Adrenal gland (tissue), 12 donors: ENCODE measurements around the gene ROCK2. TPM values are rescaled to one million over a fixed set of nuclear protein-coding genes. Genes with fewer than 3 reads are reported as not detected.
"Not testable (repeated sequence)": the region's sequence is repeated elsewhere in the genome, so short reads cannot be mapped to it uniquely, and the experiment has no call there.

Experiments
- DNase-seq, 7 donors: peaks; one replicate each; pipeline ENCODE4 v3.0.0-alpha.2; 2019 to 2020
- H3K27ac ChIP-seq, 5 donors: fragments of 200-600 bp; sonication (generic) in 4 of 5; 1 replicate in 3 of 5; 2 replicates in 2 of 5; pipeline versions ENCODE4 v1.5.1 to v1.8.0; 2016 to 2020; ENCODE audit warnings: mild to moderate bottlenecking in 1 of 5
- H3K27me3 ChIP-seq: fragments of 200-600 bp; 2 replicates; pipeline ENCODE4 v1.8.0; 2021
- H3K36me3 ChIP-seq, 2 donors: fragments of 200-600 bp; replicated peaks in 1 of 2; 1 replicate in 1 of 2; 2 replicates in 1 of 2; pipeline versions ENCODE4 v1.5.1 to v1.8.0; 2018 to 2022
- H3K4me1 ChIP-seq, 2 donors: fragments of 200-600 bp; replicated peaks in 1 of 2; 1 replicate in 1 of 2; 2 replicates in 1 of 2; pipeline versions ENCODE4 v1.5.1 to v1.8.0; 2018 to 2021
- H3K4me3 ChIP-seq, 4 donors: fragments of 200-600 bp; sonication (generic) in 3 of 4; one replicate each; pipeline ENCODE4 v1.5.1; 2016 to 2018
- H3K9me3 ChIP-seq, 3 donors: fragments of 200-600 bp; sonication (generic) in 1 of 3; replicated peaks in 1 of 3; 1 replicate in 2 of 3; 2 replicates in 1 of 3; pipeline versions ENCODE4 v1.5.1 to v1.8.0; 2016 to 2021
- CTCF ChIP-seq, 6 experiments: fragments of 450-650 bp in 4 of 6; fragments of 200-600 bp in 2 of 6; sonication (generic) in 1 of 6; IDR thresholded peaks; 1 replicate in 5 of 6; 2 replicates in 1 of 6; pipeline versions ENCODE4 v1.5.1 to v1.8.0; 2016 to 2021; ENCODE audit warnings: antibody characterized with exemption in 6 of 6, mild to moderate bottlenecking in 2 of 6, moderate library complexity in 1 of 6
- POLR2A ChIP-seq, 2 donors: fragments of 450-650 bp; IDR thresholded peaks; one replicate each; pipeline ENCODE4 v1.6.1; 2017; ENCODE audit warnings: antibody characterized with exemption in 2 of 2, mild to moderate bottlenecking in 2 of 2, moderate library complexity in 1 of 2
- WGBS, 4 donors: extraction: QIAGEN DNeasy Blood & Tissue Kit in 2 of 4; methylation state at CpG; one replicate each; pipeline versions ENCODE4 v1.1.5 to v1.1.7; 2013 to 2017; 5-methylcytosine and 5-hydroxymethylcytosine counted together
- intact Hi-C, 2 donors: fragments of 100-400 bp; cut with DNase I; formaldehyde crosslinking; loops; one replicate each; pipeline versions ENCODE4 v1.14.1 to v1.15.0; 2022 to 2023
- polyA plus RNA-seq, 3 donors: library from polyadenylated mRNA; stranded (reverse); fragments of 200-250 nt in 2 of 3; fragments of 350-450 nt in 1 of 3; fragmentation: Illumina TruSeq in 1 of 3; extraction: RNeasy Lipid Tissue Mini Kit (QIAGEN cat#74804) in 1 of 3; gene quantifications; one replicate each; pipeline ENCODE4 v1.2.3, GENCODE V29; 2013 to 2014
- total RNA-seq, 9 donors: library from RNA; depleted of rRNA in 4 of 9; stranded (reverse); fragments of >200 nt in 4 of 9; fragments of 120-200 nt in 1 of 9; fragmentation: NEBNext Ultra II Directional in 1 of 9; extraction: Animal tissue kit (Norgen Biotek cat#: 25700) in 1 of 9; gene quantifications; one replicate each; pipeline versions ENCODE4 v1.1.0 to v1.2.4, GENCODE V29; 2013 to 2023
- donor health status: healthy with polysubstance abuse.
- donor health status: Bipolar disorder and iron deficiency.
- donor health status: DM: yes; HTN: yes; CAD: no.
- donor health status: DM: no; HTN: no; CAD: no.
- donor health status: DM: no; HTN: no; CAD: no.
- donor health status: DM: yes; HTN: yes; CAD: no.

Gene ROCK2
- total and polyA plus RNA-seq, 12 donors = 5.0 to 46.6 (median 26.2) TPM

GRCh38 chr2:11257078-11257477, 87.4 kb downstream of the ROCK2 start:
- intact Hi-C loops = no loop called here
- Histone ChIP-seq H3K36me3 (no peaks in the 10 kb centered on the region), H3K4me3 (no peak overlapping the region), H3K27me3 (no peaks in the 10 kb centered on the region), H3K27ac (no peak overlapping the region), H3K4me1 (no peaks in the 10 kb centered on the region), H3K9me3 (no peaks in the 10 kb centered on the region)
- 94 to 99% (median 96%) methylated on average over 16 of the region's 16 CpGs for WGBS, 4 donors
- DNase-seq = no peak
- TF ChIP-seq POLR2A (IDR thresholded peaks at IDR 0.05) (no peak), CTCF (IDR thresholded peaks at IDR 0.05) (no peak)

GRCh38 chr2:11256166-11256565, 88.3 kb downstream of the ROCK2 start:
- Histone ChIP-seq H3K4me3 (no peak overlapping the region), H3K27ac (no peak overlapping the region), H3K27me3 (no peaks in the 10 kb centered on the region), H3K9me3 (no peaks in the 10 kb centered on the region), H3K36me3 (no peaks in the 10 kb centered on the region), H3K4me1 (no peaks in the 10 kb centered on the region)
- intact Hi-C loops = no loop called here
- TF ChIP-seq CTCF (IDR thresholded peaks at IDR 0.05) (no peak), POLR2A (IDR thresholded peaks at IDR 0.05) (no peak)
- DNase-seq = no peak
- WGBS, 4 donors = 91 to 98% (median 93%) methylated on average over 7 of the region's 7 CpGs

- Histone ChIP-seq H3K36me3 (no peaks in the 10 kb centered on the region), H3K27me3 (no peaks in the 10 kb centered on the region), H3K4me3 (no peak overlapping the region), H3K27ac (no peak overlapping the region), H3K4me1 (no peaks in the 10 kb centered on the region), H3K9me3 (no peaks in the 10 kb centered on the region)
- 64 to 92% (median 87%) methylated on average over 2 of the region's 2 CpGs for WGBS, 4 donors
- DNase-seq = no peak
- TF ChIP-seq POLR2A (IDR thresholded peaks at IDR 0.05) (no peak), CTCF (IDR thresholded peaks at IDR 0.05) (no peak)
- intact Hi-C loops = no loop called here
These were observed 90.3 kb downstream of the ROCK2 start for GRCh38 chr2:11254100-11254536.

- intact Hi-C loops, H3K27ac ChIP-seq, DNase-seq, H3K36me3 ChIP-seq, H3K4me1 ChIP-seq, H3K4me3 ChIP-seq, H3K27me3 ChIP-seq, H3K9me3 ChIP-seq: not testable (repeated sequence)
- 94 to 99% (median 97%) methylated on average over 4 of the region's 4 CpGs for WGBS, 4 donors
These were observed 92.0 kb downstream of the ROCK2 start for GRCh38 chr2:11252458-11252857.

GRCh38 chr2:11250400-11251196, 93.8 kb downstream of the ROCK2 start:
- Histone ChIP-seq H3K27me3 (no peaks in the 10 kb centered on the region), H3K9me3 (no peaks in the 10 kb centered on the region), H3K4me1 (no peaks in the 10 kb centered on the region), H3K4me3 (no peak overlapping the region), H3K36me3 (no peaks in the 10 kb centered on the region), H3K27ac (no peak overlapping the region)
- TF ChIP-seq POLR2A (IDR thresholded peaks at IDR 0.05) (no peak), CTCF (IDR thresholded peaks at IDR 0.05) (no peak)
- intact Hi-C loops = no loop called here
- 83 to 91% (median 86%) methylated on average over 4 of the region's 4 CpGs for WGBS, 4 donors
- DNase-seq = no peak
